NCI-H146 (cell line): Measurements from ENCODE around the gene LRFN3.
A peak's percentile ranks its signal among the peaks of the same experiment; 100 is the strongest.
"Not testable (repeated sequence)": the region's sequence is repeated elsewhere in the genome, so short reads cannot be mapped to it uniquely, and the experiment has no call there.

Experiments
- DNase-seq: peaks from one replicate; lab custom pipeline; 2025; lab: John Stamatoyannopoulos, UW

The LRFN3 gene

GRCh38 chr19:35935911-35936737 lies at the start of gene LRFN3:
TSS of gene LRFN3 (plus strand) at chr19:35936374. CDS start at chr19:35939426, 3,052 bp downstream.
- peak; percentile 88 for DNase-seq

GRCh38 chr19:35887197-35887596 lies 49.0 kb upstream of the LRFN3 start:
- DNase-seq: no peak

GRCh38 chr19:35888398-35888797 lies 47.8 kb upstream of the LRFN3 start:
- no peak for DNase-seq

- no peak for DNase-seq
Measured at GRCh38 chr19:35889370-35890112, 46.6 kb upstream of the LRFN3 start.

GRCh38 chr19:35890113-35890650 lies 46.0 kb upstream of the LRFN3 start:
- DNase-seq: no peak

GRCh38 chr19:35891819-35892218 lies 44.4 kb upstream of the LRFN3 start:
- DNase-seq: not testable (repeated sequence)

- no peak for DNase-seq
Measured at GRCh38 chr19:35894342-35894741, 41.8 kb upstream of the LRFN3 start.

- DNase-seq: no peak
Measured at GRCh38 chr19:35895911-35896642, 40.1 kb upstream of the LRFN3 start.

GRCh38 chr19:35896643-35897040 lies 39.5 kb upstream of the LRFN3 start:
- no peak for DNase-seq

GRCh38 chr19:35897706-35898451 lies 38.3 kb upstream of the LRFN3 start:
- no peak for DNase-seq

- no peak for DNase-seq
Measured at GRCh38 chr19:35898499-35898809, 37.7 kb upstream of the LRFN3 start.

- DNase-seq: peak; percentile 82
Measured at GRCh38 chr19:35899547-35900214, 36.5 kb upstream of the LRFN3 start.

GRCh38 chr19:35901055-35901644 lies 35.0 kb upstream of the LRFN3 start:
- DNase-seq: no peak

- peak; percentile 19 for DNase-seq
Measured at GRCh38 chr19:35901854-35902661, 34.1 kb upstream of the LRFN3 start, which contains the start of gene HCST. TSS of gene HCST (plus strand) at chr19:35902529. CDS start at chr19:35902594, 65 bp downstream.

GRCh38 chr19:35902870-35903475 lies 33.2 kb upstream of the LRFN3 start:
- no peak for DNase-seq

GRCh38 chr19:35903550-35904179 lies 32.5 kb upstream of the LRFN3 start:
- DNase-seq: peak; percentile 85

GRCh38 chr19:35904311-35905068 lies 31.7 kb upstream of the LRFN3 start:
- DNase-seq: no peak

- DNase-seq: no peak
Measured at GRCh38 chr19:35905178-35905727, 30.9 kb upstream of the LRFN3 start.
